Measurements from ENCODE around the gene CEACAM16. TPM values are rescaled to one million over a fixed set of nuclear protein-coding genes. Genes with fewer than 3 reads are reported as not detected.

CEACAM16 gene
- total and polyA plus RNA-seq, 8 donors, result 0.16 to 1.0 (median 0.37) TPM; not detected in 3

DNA sequence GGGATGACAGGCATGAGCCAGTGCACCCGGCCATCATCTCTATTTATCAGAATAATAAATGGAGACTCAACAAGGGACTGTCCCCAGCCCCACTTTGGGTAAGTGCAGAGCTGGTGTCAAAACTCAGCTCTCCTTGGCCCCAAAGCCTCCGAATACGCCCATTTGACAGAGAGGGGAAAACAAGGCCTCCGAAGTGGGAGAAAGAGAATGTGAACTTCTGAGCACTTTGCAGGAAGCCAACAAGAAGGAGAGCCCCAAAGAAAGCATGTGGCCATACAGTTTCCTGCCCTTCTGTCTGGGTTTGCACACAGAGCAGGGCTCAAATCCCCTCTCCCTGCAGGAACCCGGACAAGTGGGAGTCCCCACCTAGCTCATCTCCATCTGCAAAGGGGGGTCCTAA, 1.6 kb downstream of the CEACAM16 start:
- Histone ChIP-seq H3K27ac (no peak overlapping the region), H3K4me3 (no peak overlapping the region), H3K9me3 (no peaks in the 10 kb centered on the region), H3K27me3 (no peaks in the 10 kb centered on the region), H3K4me1 (peaks cover 6 to 15% (median 7%) of the 10 kb centered on the region in 3 donors), H3K36me3 (no peaks in the 10 kb centered on the region)
- ATAC-seq, result no peak
- 91 to 93% methylated on average over 5 of the region's 5 CpGs for WGBS, 2 donors
- no peak for DNase-seq
- TF ChIP-seq, protein P1, sequence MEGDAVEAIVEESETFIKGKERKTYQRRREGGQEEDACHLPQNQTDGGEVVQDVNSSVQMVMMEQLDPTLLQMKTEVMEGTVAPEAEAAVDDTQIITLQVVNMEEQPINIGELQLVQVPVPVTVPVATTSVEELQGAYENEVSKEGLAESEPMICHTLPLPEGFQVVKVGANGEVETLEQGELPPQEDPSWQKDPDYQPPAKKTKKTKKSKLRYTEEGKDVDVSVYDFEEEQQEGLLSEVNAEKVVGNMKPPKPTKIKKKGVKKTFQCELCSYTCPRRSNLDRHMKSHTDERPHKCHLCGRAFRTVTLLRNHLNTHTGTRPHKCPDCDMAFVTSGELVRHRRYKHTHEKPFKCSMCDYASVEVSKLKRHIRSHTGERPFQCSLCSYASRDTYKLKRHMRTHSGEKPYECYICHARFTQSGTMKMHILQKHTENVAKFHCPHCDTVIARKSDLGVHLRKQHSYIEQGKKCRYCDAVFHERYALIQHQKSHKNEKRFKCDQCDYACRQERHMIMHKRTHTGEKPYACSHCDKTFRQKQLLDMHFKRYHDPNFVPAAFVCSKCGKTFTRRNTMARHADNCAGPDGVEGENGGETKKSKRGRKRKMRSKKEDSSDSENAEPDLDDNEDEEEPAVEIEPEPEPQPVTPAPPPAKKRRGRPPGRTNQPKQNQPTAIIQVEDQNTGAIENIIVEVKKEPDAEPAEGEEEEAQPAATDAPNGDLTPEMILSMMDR (IDR thresholded peaks at IDR 0.05), result no peak
- FAIRE-seq, result no peak
- intact Hi-C loops (cut with DNase I), result no loop called here

DNA sequence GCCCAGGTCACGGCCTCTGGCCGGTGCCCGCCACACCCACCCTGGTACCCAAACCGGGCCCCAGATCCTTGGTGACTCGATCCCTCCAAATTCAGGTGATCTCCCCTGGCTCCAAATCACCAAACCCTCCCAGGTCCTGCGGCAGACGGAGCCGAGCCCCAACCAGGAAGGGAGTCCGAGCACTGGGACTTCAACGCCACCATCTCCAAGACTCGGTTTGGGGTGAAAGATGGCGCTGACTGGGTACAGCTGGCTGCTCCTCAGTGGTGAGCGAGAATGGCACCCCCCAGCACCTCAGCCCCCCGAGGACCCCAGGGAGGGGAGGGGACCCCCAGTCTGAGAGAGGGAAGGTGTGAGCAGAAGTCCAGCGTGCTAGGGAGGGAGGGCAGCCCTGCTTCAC, 2.3 kb downstream of the CEACAM16 start:
- no peak overlapping the region for H3K4me3 ChIP-seq
- WGBS, 2 donors, result 83 to 85% methylated on average over 13 to 15 of the region's 15 CpGs
- intact Hi-C loops (cut with DNase I), result no loop called here
- no peak for DNase-seq
- TF ChIP-seq, protein P1 (IDR thresholded peaks at IDR 0.05), result no peak
- no peaks in the 10 kb centered on the region for H3K27me3 ChIP-seq
- H3K36me3 ChIP-seq, result no peaks in the 10 kb centered on the region
- peaks cover 3 to 8% (median 6%) of the 10 kb centered on the region in 3 donors for H3K4me1 ChIP-seq
- no peak overlapping the region for H3K27ac ChIP-seq
- no peak for ATAC-seq
- no peaks in the 10 kb centered on the region for H3K9me3 ChIP-seq
- no peak for FAIRE-seq

DNA sequence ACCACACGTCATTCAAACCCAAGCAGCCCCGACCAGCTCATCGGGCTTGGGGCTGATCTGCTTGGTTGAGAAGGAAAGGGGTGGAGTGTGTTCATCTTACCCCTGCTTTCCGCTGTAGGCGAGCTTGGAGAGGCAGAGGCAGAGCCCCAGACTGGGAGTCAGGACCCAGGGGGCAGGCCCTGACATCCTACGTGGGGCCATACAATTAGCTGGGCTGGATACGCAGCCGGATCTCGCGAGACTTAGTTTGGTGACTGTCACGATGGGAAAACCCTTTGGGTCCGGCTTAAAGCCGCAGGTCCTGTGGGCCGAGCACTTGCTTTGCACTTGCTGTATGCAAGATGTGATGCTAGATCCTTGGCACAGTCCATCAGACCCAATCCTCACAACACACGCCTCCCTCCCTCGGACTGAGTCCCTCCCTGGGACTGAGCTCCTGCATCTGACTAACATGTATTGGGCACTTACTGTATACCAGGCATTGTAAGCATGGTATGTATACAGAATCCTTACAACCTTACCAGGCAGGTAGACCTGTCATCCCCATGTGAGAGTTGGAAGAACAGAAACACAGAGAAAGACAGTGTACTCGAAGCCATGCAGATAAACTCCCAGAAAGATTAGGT, 3.7 kb downstream of the CEACAM16 start:
- Histone ChIP-seq H3K27me3 (no peaks in the 10 kb centered on the region), H3K9me3 (no peaks in the 10 kb centered on the region), H3K27ac (no peak overlapping the region), H3K4me1 (no peaks in the 10 kb centered on the region), H3K4me3 (no peak overlapping the region), H3K36me3 (no peaks in the 10 kb centered on the region)
- no peak for DNase-seq
- no peak for FAIRE-seq
- TF ChIP-seq, protein P1 (IDR thresholded peaks at IDR 0.05), result no peak
- WGBS, 2 donors, result 92% methylated on average over 17 of the region's 17 CpGs
- no peak for ATAC-seq
- intact Hi-C loops (cut with DNase I), result no loop called here

DNA sequence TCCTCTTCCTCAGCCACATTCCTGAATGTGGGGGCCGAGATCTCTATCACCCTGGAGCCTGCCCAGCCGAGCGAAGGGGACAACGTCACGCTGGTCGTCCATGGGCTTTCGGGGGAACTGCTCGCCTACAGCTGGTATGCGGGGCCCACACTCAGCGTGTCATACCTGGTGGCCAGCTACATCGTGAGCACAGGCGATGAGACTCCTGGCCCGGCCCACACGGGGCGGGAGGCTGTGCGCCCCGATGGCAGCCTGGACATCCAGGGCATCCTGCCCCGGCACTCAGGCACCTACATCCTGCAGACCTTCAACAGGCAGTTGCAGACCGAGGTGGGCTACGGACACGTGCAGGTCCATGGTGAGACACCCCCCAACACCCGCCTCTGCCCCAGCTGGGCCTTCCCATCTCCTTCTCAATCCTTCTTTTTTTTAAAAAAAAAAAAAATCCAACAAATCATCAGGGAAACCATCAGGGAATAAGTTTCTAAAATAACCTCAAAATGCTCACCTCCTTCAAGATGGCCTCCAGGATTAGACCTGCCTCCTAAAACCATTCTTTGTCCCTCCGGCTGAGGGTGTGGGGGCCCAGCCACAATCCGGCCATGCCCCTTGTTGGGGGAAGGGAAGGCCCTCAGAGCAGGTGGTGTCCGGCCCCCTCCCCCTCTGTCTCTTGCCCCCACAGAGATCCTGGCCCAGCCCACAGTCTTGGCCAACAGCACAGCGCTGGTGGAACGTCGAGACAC, 4.6 kb downstream of the CEACAM16 start:
- Histone ChIP-seq H3K4me1 (no peaks in the 10 kb centered on the region), H3K9me3 (no peaks in the 10 kb centered on the region), H3K36me3 (no peaks in the 10 kb centered on the region), H3K27ac (no peak overlapping the region), H3K27me3 (no peaks in the 10 kb centered on the region), H3K4me3 (no peak overlapping the region)
- FAIRE-seq (no peak), DNase-seq (no peak), ATAC-seq (no peak)
- TF ChIP-seq, protein P1 (IDR thresholded peaks at IDR 0.05), result no peak
- intact Hi-C loops (cut with DNase I), result no loop called here
- 92 to 94% methylated on average over 28 of the region's 28 CpGs for WGBS, 2 donors

DNA sequence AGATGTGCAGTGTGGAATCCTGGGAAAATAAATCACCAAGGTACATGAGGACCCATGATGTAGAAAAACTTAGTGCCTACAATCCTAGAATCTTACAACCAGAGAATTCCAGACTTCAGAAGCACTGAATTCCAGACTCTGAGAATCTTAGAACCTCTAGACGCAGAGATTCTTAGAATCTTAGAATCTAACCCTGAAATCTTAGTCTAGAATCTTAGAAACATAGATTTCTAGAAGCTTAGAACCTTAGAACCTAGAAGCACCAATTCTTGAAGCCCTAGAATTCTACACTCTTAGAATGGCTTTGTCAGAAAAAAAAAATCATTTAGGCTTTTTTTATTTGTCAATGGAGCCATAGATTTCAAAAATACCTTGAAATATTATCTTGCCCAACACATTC, 6.0 kb downstream of the CEACAM16 start:
- DNase-seq (no peak), FAIRE-seq (no peak), ATAC-seq (no peak)
- Histone ChIP-seq H3K4me3 (no peak overlapping the region), H3K27ac (no peak overlapping the region), H3K4me1 (no peaks in the 10 kb centered on the region), H3K9me3 (no peaks in the 10 kb centered on the region), H3K27me3 (no peaks in the 10 kb centered on the region), H3K36me3 (no peaks in the 10 kb centered on the region)
- TF ChIP-seq, protein P1 (IDR thresholded peaks at IDR 0.05), result no peak
- intact Hi-C loops (cut with DNase I), result no loop called here
- 89 to 98% methylated on average over 1 of the region's 1 CpG for WGBS, 2 donors
